OCI-LY7 (cell line): ENCODE data around the gene MROH9.

ENCODE experiments used
- EZH2phosphoT487 ChIP-seq: fragments of 200-600 bp; sonication (generic); IDR thresholded peaks from 2 replicates; pipeline ENCODE4 v1.6.1; 2018; ENCODE audit warnings: low read depth, borderline replicate concordance, mild to moderate bottlenecking, mixed run types, antibody characterized with exemption, low read length, moderate library complexity, mixed read lengths
- TF ChIP-seq, protein P1 (sequence below): fragments of 200-600 bp; sonication (generic); conservative IDR thresholded peaks from 2 replicates; pipeline ENCODE4 v1.5.1; 2014; ENCODE audit warnings: mild to moderate bottlenecking, antibody characterized with exemption, low read length, moderate library complexity, mixed read lengths

GRCh38 chr1:170967042-170967910 is 31.9 kb downstream of the MROH9 start:
- TF ChIP-seq, protein P1, sequence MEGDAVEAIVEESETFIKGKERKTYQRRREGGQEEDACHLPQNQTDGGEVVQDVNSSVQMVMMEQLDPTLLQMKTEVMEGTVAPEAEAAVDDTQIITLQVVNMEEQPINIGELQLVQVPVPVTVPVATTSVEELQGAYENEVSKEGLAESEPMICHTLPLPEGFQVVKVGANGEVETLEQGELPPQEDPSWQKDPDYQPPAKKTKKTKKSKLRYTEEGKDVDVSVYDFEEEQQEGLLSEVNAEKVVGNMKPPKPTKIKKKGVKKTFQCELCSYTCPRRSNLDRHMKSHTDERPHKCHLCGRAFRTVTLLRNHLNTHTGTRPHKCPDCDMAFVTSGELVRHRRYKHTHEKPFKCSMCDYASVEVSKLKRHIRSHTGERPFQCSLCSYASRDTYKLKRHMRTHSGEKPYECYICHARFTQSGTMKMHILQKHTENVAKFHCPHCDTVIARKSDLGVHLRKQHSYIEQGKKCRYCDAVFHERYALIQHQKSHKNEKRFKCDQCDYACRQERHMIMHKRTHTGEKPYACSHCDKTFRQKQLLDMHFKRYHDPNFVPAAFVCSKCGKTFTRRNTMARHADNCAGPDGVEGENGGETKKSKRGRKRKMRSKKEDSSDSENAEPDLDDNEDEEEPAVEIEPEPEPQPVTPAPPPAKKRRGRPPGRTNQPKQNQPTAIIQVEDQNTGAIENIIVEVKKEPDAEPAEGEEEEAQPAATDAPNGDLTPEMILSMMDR: peak; percentile 85
- no peak for TF ChIP-seq EZH2phosphoT487
